Smooth muscle cell (in vitro differentiated cells): ENCODE data around the gene ARHGEF7. TPM values are rescaled to one million over a fixed set of nuclear protein-coding genes. Genes with fewer than 3 reads are reported as not detected.

Source experiments
- DNase-seq: peaks from one replicate; lab custom pipeline; 2025; ENCODE audit not compliant: unreplicated experiment; lab: John Stamatoyannopoulos, UW
- H2AFZ ChIP-seq: fragments of 200-600 bp; sonication (generic); 2 replicates; pipeline ENCODE4 v1.6.0; 2016; ENCODE audit warnings: antibody characterized with exemption, low read depth, mild to moderate bottlenecking
- H3F3A ChIP-seq: fragments of 200-600 bp; sonication (generic); 2 replicates; pipeline ENCODE4 v1.6.0; 2017; ENCODE audit warnings: antibody characterized with exemption, low read depth
- H3K27ac ChIP-seq: fragments of 200-600 bp; sonication (generic); 2 replicates; pipeline ENCODE4 v1.5.1; 2016; ENCODE audit warnings: low read depth, mild to moderate bottlenecking
- H3K27me3 ChIP-seq: fragments of 200-600 bp; sonication (generic); 2 replicates; pipeline ENCODE4 v1.6.1; 2016; ENCODE audit warnings: low read depth, mild to moderate bottlenecking
- H3K36me3 ChIP-seq: fragments of 200-600 bp; sonication (generic); 2 replicates; pipeline ENCODE4 v1.5.1; 2016; ENCODE audit warnings: low read depth
- H3K4me1 ChIP-seq: fragments of 200-600 bp; sonication (generic); 2 replicates; pipeline ENCODE4 v1.5.1; 2016; ENCODE audit warnings: low read depth
- H3K4me2 ChIP-seq: fragments of 200-600 bp; sonication (generic); 2 replicates; pipeline ENCODE4 v1.6.0; 2016; ENCODE audit warnings: mild to moderate bottlenecking
- H3K4me3 ChIP-seq: fragments of 200-600 bp; sonication (generic); 2 replicates; pipeline ENCODE4 v1.5.1; 2016; ENCODE audit warnings: mild to moderate bottlenecking
- H3K79me2 ChIP-seq: fragments of 200-600 bp; sonication (generic); 2 replicates; pipeline ENCODE4 v1.6.0; 2016; ENCODE audit warnings: low read depth, mild to moderate bottlenecking
- H3K9ac ChIP-seq: fragments of 200-600 bp; sonication (generic); 2 replicates; pipeline ENCODE4 v1.6.0; 2016; ENCODE audit warnings: low read depth
- H3K9me3 ChIP-seq: fragments of 200-600 bp; sonication (generic); replicated peaks from 2 replicates; pipeline ENCODE4 v1.5.1; 2016; ENCODE audit warnings: low read depth
- H4K20me1 ChIP-seq: fragments of 200-600 bp; sonication (generic); 2 replicates; pipeline ENCODE4 v1.6.0; 2016; ENCODE audit warnings: low read depth
- WGBS: methylation state at CpG from one replicate; pipeline ENCODE4 v1.1.7; 2016; ENCODE audit warnings: low lambda C conversion rate; 5-methylcytosine and 5-hydroxymethylcytosine counted together
- polyA plus RNA-seq: library from polyadenylated mRNA; unstranded; fragments of >200 nt; fragmentation: Nextera tagmentation; extraction: Ambion mirVana; gene quantifications from 2 replicates; pipeline ENCODE4 v1.2.1, GENCODE V29; 2016
- total RNA-seq: library from RNA; depleted of rRNA; stranded (reverse); fragments of >200 nt; gene quantifications from 2 replicates; pipeline ENCODE4 v1.2.3, GENCODE V29; 2014
- TF ChIP-seq, protein P1 (sequence below): fragments of 200-600 bp; sonication (generic); IDR thresholded peaks from 2 replicates; pipeline ENCODE4 v1.5.1; 2017; ENCODE audit warnings: borderline replicate concordance, mild to moderate bottlenecking, antibody characterized with exemption; ENCODE audit not compliant: insufficient read depth, poor library complexity, severe bottlenecking

ARHGEF7 gene
- total and polyA plus RNA-seq, 2 experiments from 2014 or later, result 13.8 to 32.4 TPM

DNA sequence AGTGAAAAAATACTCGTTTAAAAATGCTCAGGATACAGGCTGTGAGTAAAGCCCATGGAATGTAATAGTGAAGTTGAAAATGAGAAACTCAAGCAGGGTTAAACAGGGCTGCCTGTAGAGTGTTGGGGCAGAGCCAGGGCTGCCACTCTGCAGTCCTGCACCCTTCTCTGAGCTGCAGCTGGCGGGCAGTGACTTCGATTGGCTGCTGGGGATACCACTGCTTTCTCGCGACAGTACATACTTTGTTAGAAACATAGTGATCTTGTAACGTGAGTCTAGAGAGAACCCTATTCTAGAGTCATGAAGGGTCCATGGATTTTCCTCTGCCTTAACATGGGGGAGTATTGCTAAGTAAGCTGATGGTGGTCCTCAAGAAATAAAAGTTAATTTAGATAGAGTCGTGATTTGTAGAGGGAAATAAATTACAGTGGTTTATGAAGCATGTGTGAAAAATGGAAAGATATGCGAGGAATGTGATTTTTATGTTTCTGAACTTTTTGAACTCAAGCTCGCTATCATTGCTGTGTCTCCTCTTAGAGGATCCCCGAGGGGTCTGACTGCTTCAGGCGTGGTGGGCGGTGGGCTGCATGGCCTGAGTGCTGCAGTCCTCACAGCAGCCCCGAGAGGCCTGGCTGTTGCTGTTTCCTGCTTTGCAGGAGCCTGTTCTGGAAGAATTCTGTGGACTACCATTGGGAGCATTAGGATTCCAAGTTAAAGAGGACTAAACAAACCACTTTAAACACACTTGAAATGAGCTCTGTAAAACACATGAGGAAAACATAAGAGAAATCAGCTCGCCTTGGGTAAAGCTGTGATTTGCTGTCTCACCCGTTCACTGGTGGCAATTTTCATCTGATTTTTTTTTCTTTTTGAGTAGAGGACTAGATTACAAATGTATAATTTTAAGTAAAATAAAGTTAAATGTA, 95.7 kb downstream of the ARHGEF7 start:
- Histone ChIP-seq H3K4me2 (peak overlapping the region; percentile 80), H2AFZ (no peak overlapping the region), H3F3A (peaks cover 6% of the 10 kb centered on the region), H4K20me1 (peaks cover 92% of the 10 kb centered on the region), H3K9me3 (no peaks in the 10 kb centered on the region), H3K27ac (peak overlapping the region; percentile 80), H3K27me3 (no peaks in the 10 kb centered on the region), H3K9ac (peak overlapping the region; percentile 55), H3K79me2 (peaks cover 62% of the 10 kb centered on the region), H3K4me1 (peaks cover 42% of the 10 kb centered on the region), H3K4me3 (peak overlapping the region; percentile 21), H3K36me3 (no peaks in the 10 kb centered on the region)
- WGBS, result 38% methylated on average over 15 of the region's 15 CpGs
- TF ChIP-seq, protein P1, sequence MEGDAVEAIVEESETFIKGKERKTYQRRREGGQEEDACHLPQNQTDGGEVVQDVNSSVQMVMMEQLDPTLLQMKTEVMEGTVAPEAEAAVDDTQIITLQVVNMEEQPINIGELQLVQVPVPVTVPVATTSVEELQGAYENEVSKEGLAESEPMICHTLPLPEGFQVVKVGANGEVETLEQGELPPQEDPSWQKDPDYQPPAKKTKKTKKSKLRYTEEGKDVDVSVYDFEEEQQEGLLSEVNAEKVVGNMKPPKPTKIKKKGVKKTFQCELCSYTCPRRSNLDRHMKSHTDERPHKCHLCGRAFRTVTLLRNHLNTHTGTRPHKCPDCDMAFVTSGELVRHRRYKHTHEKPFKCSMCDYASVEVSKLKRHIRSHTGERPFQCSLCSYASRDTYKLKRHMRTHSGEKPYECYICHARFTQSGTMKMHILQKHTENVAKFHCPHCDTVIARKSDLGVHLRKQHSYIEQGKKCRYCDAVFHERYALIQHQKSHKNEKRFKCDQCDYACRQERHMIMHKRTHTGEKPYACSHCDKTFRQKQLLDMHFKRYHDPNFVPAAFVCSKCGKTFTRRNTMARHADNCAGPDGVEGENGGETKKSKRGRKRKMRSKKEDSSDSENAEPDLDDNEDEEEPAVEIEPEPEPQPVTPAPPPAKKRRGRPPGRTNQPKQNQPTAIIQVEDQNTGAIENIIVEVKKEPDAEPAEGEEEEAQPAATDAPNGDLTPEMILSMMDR, result no peak
- no peak for DNase-seq

DNA sequence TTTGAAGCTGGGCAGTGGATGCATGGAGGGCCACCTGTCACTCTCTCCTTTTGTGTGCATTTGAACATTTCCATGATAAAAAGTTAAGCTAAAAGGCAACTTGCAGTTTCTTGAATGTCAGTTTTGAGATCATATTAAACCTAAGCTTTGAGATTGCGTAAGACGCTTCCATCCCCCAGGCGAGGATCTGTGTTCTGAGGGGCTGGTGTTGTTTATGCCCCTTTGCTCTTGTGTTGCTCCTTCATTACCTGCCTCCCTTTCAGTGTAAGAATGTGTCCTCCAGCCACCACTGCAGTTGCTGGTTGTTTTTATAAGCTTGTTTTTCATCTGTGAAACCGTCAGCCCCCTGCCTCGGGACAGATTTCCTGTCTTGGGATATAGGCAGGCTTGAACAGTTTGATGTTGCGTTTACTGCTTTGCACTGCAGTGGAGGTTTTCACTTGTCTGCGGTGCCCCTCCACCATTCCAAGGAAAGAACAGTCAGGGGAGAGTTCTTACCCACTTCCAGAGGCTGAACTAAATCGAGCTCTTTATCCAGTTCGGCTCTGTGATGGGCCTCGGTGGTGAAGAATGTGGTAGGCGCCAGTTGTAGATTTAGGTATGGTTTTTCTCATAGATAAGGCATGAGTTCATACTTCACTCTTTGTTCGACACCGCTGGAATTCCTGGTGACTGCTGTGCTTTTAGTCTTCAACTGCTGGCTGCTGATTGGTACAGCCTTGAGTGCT, 96.8 kb downstream of the ARHGEF7 start:
- Histone ChIP-seq H2AFZ (no peak overlapping the region), H3K27ac (peak overlapping the region; percentile 80), H3K36me3 (no peaks in the 10 kb centered on the region), H3K4me3 (no peak overlapping the region), H3K9ac (no peak overlapping the region), H3K9me3 (no peaks in the 10 kb centered on the region), H3K4me1 (peaks cover 46% of the 10 kb centered on the region), H3K4me2 (peak overlapping the region; percentile 68), H3K27me3 (no peaks in the 10 kb centered on the region), H3F3A (peaks cover 6% of the 10 kb centered on the region), H3K79me2 (peaks cover 68% of the 10 kb centered on the region), H4K20me1 (peaks cover 94% of the 10 kb centered on the region)
- no peak for DNase-seq
- TF ChIP-seq, protein P1, result no peak
- WGBS, result 29% methylated on average over 13 of the region's 13 CpGs

DNA sequence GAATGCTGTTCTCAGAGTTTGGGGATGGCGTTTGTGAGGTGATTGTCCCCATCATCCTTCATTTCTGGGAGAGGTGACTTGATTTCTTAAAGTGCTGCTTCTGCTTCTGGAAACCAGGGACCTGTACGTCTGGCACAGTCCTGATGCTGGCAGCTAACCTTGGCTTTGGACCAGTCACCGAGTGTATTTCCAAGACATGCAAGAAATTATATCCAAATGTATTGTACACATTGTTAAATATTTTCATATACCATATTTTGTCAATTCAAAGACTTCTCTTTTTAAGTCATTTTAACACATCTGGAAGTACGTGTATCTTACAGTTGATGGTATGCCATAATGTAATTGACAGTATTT, 97.4 kb downstream of the ARHGEF7 start:
- peaks cover 94% of the 10 kb centered on the region for H4K20me1 ChIP-seq
- no peaks in the 10 kb centered on the region for H3K9me3 ChIP-seq
- peak overlapping the region; percentile 80 for H3K27ac ChIP-seq
- H3K4me2 ChIP-seq, result peak overlapping the region; percentile 68
- no peak overlapping the region for H2AFZ ChIP-seq
- TF ChIP-seq, protein P1, result no peak
- DNase-seq, result no peak
- H3K27me3 ChIP-seq, result no peaks in the 10 kb centered on the region
- H3K36me3 ChIP-seq, result no peaks in the 10 kb centered on the region
- 73% methylated on average over 4 of the region's 4 CpGs for WGBS
- peaks cover 68% of the 10 kb centered on the region for H3K79me2 ChIP-seq
- peaks cover 6% of the 10 kb centered on the region for H3F3A ChIP-seq
- H3K4me3 ChIP-seq, result no peak overlapping the region
- no peak overlapping the region for H3K9ac ChIP-seq
- peaks cover 46% of the 10 kb centered on the region for H3K4me1 ChIP-seq
